ENCODE measurements around the gene ARHGAP18.

ARHGAP18 gene

DNA sequence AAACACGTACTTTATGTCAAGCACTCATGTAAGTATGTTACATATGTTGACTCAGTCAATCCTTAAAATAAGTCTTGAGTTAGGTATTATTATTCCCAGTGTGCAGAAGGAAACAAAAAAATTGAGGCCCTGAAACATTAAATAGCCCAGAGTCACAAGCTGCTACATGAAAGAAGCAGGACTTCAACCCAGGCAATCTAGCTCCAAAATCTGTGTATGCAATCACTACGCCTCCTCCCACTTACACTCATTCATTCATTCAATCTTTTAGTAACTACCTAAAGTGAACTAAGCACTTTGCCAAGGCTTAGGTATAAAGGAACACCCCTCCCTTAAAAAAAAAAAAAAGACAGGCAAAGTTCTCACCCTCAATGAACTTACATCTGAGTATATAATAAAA, 9.3 kb downstream of the ARHGAP18 start:
- FAIRE-seq: no peak
- TF ChIP-seq, protein P1, sequence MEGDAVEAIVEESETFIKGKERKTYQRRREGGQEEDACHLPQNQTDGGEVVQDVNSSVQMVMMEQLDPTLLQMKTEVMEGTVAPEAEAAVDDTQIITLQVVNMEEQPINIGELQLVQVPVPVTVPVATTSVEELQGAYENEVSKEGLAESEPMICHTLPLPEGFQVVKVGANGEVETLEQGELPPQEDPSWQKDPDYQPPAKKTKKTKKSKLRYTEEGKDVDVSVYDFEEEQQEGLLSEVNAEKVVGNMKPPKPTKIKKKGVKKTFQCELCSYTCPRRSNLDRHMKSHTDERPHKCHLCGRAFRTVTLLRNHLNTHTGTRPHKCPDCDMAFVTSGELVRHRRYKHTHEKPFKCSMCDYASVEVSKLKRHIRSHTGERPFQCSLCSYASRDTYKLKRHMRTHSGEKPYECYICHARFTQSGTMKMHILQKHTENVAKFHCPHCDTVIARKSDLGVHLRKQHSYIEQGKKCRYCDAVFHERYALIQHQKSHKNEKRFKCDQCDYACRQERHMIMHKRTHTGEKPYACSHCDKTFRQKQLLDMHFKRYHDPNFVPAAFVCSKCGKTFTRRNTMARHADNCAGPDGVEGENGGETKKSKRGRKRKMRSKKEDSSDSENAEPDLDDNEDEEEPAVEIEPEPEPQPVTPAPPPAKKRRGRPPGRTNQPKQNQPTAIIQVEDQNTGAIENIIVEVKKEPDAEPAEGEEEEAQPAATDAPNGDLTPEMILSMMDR (IDR thresholded peaks at IDR 0.05; ENCODE audit: insufficient read depth, missing control alignments): no peak

DNA sequence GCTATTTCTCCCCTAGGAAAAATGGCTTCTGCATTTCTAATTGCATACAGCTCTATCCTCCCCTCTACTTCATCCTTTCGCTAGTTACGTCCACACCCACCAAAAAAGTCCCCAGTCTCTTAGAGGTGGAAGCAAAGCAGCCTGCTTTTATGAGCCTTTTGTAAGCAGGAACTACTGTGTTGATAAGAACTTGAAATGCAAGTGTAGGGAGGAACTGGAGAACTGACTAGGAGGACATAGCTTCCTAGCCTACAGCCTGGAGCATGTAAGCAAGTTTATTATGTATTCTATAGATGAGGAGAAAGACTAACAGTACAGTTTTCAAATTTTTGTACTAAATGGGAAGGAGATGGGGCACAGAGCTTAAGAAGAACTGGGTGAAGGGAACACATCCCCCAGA, 10.3 kb downstream of the ARHGAP18 start:
- FAIRE-seq: no peak
- no peak for DNase-seq (ENCODE audit: insufficient read length, low spot score)
- TF ChIP-seq, protein P1 (IDR thresholded peaks at IDR 0.05; ENCODE audit: insufficient read depth, missing control alignments): no peak

More for the DNA sequence above, 9.3 kb downstream of the ARHGAP18 start:
- no peak for DNase-seq (ENCODE audit: insufficient read length, low spot score)

DNA sequence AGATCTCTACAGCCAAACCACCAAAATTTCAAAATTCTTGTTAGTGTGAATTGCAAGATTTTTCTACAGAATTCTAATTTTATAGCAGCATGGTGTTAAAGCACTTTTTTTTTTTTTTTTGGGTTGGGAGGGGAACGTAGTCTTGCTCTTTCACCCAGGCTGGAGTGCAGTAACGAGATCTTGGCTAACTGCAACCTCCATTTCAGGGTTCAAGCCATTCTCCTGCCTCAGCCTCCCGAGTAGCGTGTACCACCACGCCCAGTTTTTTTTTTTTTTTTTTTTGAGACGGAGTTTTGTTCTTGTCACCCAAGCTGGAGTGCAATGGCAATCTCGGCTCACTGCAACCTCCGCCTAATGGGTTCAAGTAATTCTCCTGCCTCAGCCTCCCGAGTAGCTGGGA, 11.5 kb downstream of the ARHGAP18 start:
- DNase-seq (ENCODE audit: insufficient read length, low spot score) (no peak), FAIRE-seq (no peak)
- TF ChIP-seq, protein P1 (IDR thresholded peaks at IDR 0.05; ENCODE audit: insufficient read depth, missing control alignments): no peak

DNA sequence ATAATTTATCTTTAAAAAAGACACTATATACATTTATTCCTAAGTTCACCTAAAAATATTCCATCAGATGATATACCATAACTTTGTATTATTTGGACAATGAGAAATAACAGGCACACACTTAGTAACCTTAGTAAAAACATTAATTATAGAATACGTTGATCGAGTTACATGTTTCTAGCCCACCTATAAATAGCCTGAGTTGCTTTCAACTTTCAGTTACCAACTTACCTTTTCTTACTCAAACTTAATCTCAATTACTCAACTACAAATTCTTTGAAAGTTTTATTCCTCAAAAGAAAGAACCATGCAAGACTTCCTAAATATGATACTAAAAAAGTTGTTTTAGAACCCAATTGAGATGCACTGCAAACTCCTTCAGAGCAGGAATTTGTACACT, 12.2 kb downstream of the ARHGAP18 start:
- DNase-seq (ENCODE audit: insufficient read length, low spot score): no peak
- TF ChIP-seq, protein P1 (IDR thresholded peaks at IDR 0.05; ENCODE audit: insufficient read depth, missing control alignments): no peak
- no peak for FAIRE-seq

DNA sequence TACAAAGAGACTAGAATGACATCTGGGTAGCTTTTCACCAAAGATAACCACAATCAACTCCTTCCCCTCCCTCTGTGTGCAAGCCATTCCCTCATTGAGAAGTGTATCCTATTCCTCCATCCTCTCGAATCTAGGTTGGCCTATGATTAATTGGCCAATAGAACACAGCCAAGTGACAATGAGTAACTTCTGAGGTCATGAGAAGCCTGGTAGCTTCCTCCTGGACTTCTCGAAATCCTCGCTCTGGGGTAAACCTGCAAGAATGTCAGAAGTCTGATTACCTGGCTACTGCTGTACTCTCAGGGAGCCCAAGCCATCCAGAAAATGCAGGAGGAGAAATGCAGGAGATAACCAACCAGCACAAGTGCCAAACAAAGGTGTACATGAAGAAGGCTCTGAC, 13.1 kb downstream of the ARHGAP18 start:
- FAIRE-seq: no peak
- TF ChIP-seq, protein P1 (IDR thresholded peaks at IDR 0.05; ENCODE audit: insufficient read depth, missing control alignments): no peak
- no peak for DNase-seq (ENCODE audit: insufficient read length, low spot score)

DNA sequence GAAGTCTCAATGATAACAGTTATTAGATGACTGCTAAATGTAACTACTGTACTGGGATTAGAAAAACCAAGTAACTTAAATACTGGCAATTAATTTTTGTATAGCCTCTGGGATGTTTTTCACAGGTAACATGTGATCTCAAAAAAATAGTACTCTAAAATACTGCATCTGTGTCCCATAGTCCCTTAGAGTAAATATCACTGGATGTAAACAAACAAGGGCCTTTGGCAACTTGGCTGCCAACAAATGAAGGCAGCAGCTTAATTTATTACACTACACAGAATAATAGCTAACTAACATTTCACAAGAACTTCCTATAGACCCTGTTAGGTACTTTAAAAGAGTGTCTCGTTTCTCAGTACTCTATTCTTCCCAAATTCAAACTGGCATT, 14.0 kb downstream of the ARHGAP18 start:
- no peak for DNase-seq (ENCODE audit: insufficient read length, low spot score)
- no peak for FAIRE-seq
- TF ChIP-seq, protein P1 (IDR thresholded peaks at IDR 0.05; ENCODE audit: insufficient read depth, missing control alignments): no peak

DNA sequence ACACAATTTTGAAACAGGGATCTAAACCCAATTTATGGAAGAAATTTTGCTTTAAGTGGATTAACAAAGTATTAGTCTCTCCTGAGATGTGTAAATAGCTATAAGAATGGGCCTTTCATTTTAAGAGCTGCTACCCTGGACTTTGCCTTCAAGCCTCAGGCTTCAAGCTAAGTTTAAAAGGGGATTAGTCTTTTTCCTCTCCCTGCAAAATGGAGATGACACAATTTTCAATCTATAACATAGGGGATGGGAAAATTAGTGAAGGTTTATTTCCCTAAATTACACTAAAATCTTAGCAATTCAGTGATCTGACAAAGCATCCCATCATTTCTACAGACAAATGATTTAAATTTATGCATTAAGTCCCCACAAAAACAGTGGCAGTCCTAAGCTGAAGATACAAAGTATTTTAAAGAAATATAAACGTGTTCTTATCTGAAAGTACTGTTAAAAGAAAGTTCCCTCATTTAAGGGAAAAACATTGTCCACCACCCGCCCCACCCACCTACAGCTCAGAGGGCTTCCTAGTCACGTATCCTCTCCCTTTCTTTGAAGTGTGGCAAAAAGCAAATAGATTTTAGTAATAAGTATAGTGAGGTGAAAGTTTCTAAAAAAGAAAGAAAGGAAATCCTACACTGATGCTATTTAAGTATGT, 14.5 kb downstream of the ARHGAP18 start:
- DNase-seq (ENCODE audit: insufficient read length, low spot score) (no peak), FAIRE-seq (no peak)
- TF ChIP-seq, protein P1 (IDR thresholded peaks at IDR 0.05; ENCODE audit: insufficient read depth, missing control alignments): no peak

Data from D721Med (cell line).